Measurements from ENCODE around the gene CLDN11. TPM values are rescaled to one million over a fixed set of nuclear protein-coding genes. Genes with fewer than 3 reads are reported as not detected.

CLDN11 gene
- total RNA-seq, 1 donor from 2014 or later, result 1.6 TPM

- Histone ChIP-seq H3K36me3 (ENCODE audit: control insufficient read depth in 3 of 3, insufficient read depth in 3 of 3, low read length in 3 of 3) (no peaks in the 10 kb centered on the region), H3K9me3 (ENCODE audit: control insufficient read depth in 3 of 3, low read length in 3 of 3) (no peaks in the 10 kb centered on the region), H3K27me3 (ENCODE audit: control insufficient read depth in 3 of 3, insufficient read depth in 3 of 3, low read length in 3 of 3) (peaks cover 0 to 3% (median 3%) of the 10 kb centered on the region in 3 donors), H3K4me3 (ENCODE audit: low read length in 3 of 3) (no peak overlapping the region), H3K9ac (ENCODE audit: low read depth in 1 of 3, low read length in 3 of 3) (no peak overlapping the region), H3K4me1 (ENCODE audit: control insufficient read depth in 3 of 3, insufficient read depth in 3 of 3, low read length in 3 of 3) (peaks cover 0 to 4% (median 0%) of the 10 kb centered on the region in 3 donors), H3K27ac (ENCODE audit: low read depth, low read length) (no peak overlapping the region)
Observed at GRCh38 chr3:170467007-170467406, 48.3 kb downstream of the CLDN11 start.

DNA sequence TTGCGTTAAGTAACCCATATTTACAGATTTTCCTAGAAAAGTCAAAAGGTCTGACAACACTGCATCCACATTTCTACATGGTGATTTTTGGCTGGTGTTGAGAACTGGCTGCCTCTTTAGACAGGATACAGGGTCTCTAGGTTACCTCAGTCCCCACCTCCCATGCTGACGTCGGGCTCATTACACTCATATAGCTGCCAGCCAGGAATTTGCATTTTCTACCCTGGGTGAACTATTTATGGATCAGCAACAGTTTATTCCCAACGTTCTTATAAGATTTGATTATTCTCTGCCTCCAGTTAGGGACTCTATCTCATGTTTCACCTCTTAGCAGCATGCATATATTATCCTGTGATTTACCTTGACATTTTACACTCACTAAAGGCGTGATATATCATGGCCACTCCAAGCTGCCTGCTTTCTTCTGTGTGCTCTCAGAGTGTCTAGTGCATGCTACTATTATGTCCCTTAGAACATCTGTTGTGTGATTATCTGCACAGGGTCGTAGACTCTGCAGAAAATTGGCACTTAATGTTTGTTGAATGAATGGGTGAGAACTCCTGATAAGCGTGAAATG lies 49.0 kb downstream of the CLDN11 start:
- no peak overlapping the region for H3K4me3 ChIP-seq (ENCODE audit: low read length in 3 of 3)
- H3K4me1 ChIP-seq (ENCODE audit: control insufficient read depth in 3 of 3, insufficient read depth in 3 of 3, low read length in 3 of 3), result peaks cover 0 to 4% (median 0%) of the 10 kb centered on the region in 3 donors
- peaks cover 0 to 3% (median 3%) of the 10 kb centered on the region in 3 donors for H3K27me3 ChIP-seq (ENCODE audit: control insufficient read depth in 3 of 3, insufficient read depth in 3 of 3, low read length in 3 of 3)
- H3K36me3 ChIP-seq (ENCODE audit: control insufficient read depth in 3 of 3, insufficient read depth in 3 of 3, low read length in 3 of 3), result no peaks in the 10 kb centered on the region
- H3K9ac ChIP-seq (ENCODE audit: low read depth in 1 of 3, low read length in 3 of 3), result no peak overlapping the region
- no peak overlapping the region for H3K27ac ChIP-seq (ENCODE audit: low read depth, low read length)
- no peaks in the 10 kb centered on the region for H3K9me3 ChIP-seq (ENCODE audit: control insufficient read depth in 3 of 3, low read length in 3 of 3)

DNA sequence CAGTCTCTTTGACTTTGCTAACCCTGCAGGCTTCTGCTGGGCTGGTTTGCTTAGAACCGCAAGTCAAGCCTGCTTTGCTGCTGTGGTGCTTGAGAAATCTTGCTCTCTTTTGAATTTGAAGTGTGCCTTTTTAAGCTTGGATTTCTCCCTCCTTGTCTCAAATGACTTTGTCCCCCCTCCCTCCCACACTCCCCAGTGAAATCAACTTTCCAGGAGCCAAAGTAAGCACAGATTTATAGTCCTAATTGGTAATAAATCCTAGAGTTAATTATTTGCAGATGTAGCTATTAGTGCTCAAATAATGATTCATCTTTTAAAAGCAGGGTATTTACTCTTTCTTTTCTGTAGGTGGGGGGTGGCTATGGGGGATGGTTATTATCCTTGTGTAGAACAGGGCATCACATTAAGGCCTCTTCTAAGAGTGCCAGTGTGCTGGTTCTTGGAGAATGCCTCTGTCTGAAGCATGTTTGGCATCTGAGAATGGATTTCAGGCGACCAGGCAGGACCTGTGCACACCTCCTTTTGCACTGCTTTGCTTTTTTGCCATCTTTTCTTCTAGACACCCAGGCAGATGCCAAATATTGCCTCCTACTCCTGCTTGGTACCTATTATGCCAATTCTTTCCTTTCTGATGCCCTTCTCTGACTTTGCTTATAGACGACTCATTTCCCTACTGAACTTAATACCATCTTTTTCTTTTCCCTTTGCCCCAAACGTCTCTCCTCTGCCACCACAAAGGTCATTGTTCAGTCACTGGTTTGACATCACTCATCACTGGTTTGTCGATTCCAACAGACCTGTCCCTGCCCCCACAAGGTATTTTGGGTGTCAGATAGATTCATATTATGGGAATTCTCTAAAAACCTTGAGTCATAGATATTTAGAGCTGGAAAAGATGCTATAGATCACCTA lies 50.7 kb downstream of the CLDN11 start:
- H3K27ac ChIP-seq (ENCODE audit: low read depth, low read length), result no peak overlapping the region
- no peaks in the 10 kb centered on the region for H3K9me3 ChIP-seq (ENCODE audit: control insufficient read depth in 3 of 3, low read length in 3 of 3)
- no peak overlapping the region for H3K9ac ChIP-seq (ENCODE audit: low read depth in 1 of 3, low read length in 3 of 3)

DNA sequence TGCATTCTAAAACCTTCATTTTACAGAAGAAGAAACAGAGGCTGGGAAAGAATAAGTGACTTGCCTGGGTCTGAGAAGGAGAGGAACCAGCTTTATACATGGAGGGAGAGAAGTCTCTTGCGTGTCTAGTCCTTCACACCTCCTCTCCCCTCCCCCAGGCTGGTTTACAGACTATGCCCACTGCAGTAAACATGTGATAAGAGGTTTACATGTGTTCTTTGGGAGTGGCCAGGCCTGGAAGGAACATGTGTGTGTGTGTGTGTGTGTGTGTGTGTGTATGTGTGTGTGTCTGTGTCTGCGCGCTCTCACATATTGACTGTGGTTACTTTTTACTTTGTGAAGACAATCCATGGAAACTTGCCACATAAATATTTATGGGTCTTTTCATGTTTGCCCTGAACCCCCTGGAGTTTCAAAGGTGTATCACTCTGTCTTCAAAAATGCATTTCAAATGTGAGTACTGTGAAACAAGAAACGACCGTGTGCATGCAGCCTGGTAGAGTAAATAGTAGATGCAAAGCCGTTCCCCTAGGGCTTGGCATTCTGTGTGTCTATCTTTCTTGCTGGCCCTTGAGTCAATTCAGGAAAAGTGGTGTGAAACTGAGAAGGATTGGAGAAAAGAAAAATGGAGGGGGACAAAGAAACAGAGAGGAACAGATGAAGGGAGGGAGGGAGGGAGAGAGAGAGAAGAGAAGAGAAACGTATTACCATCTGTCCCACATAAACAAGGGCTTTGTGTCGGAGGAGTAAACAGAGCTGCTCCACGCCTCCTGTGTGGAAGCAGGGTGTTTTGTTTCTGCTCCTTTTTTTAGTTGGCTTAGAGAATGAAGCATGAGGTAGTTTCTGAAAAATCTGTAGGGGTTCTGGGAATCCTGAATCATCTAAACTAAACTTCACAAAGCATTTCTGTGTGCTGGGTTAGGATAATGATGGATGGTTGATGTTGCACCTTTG lies 51.7 kb downstream of the CLDN11 start:
- Histone ChIP-seq H3K4me1 (ENCODE audit: control insufficient read depth in 3 of 3, insufficient read depth in 3 of 3, low read length in 3 of 3) (peaks cover 0 to 4% (median 0%) of the 10 kb centered on the region in 3 donors), H3K27me3 (ENCODE audit: control insufficient read depth in 3 of 3, insufficient read depth in 3 of 3, low read length in 3 of 3) (peaks cover 0 to 3% (median 0%) of the 10 kb centered on the region in 3 donors), H3K4me3 (ENCODE audit: low read length in 3 of 3) (no peak overlapping the region), H3K9ac (ENCODE audit: low read depth in 1 of 3, low read length in 3 of 3) (no peak overlapping the region), H3K9me3 (ENCODE audit: control insufficient read depth in 3 of 3, low read length in 3 of 3) (no peaks in the 10 kb centered on the region), H3K36me3 (ENCODE audit: control insufficient read depth in 3 of 3, insufficient read depth in 3 of 3, low read length in 3 of 3) (no peaks in the 10 kb centered on the region), H3K27ac (ENCODE audit: low read depth, low read length) (no peak overlapping the region)

More for the DNA sequence above, 50.7 kb downstream of the CLDN11 start:
- H3K4me1 ChIP-seq (ENCODE audit: control insufficient read depth in 3 of 3, insufficient read depth in 3 of 3, low read length in 3 of 3), result peaks cover 0 to 4% (median 0%) of the 10 kb centered on the region in 3 donors
- no peaks in the 10 kb centered on the region for H3K36me3 ChIP-seq (ENCODE audit: control insufficient read depth in 3 of 3, insufficient read depth in 3 of 3, low read length in 3 of 3)
- peaks cover 0 to 3% (median 3%) of the 10 kb centered on the region in 3 donors for H3K27me3 ChIP-seq (ENCODE audit: control insufficient read depth in 3 of 3, insufficient read depth in 3 of 3, low read length in 3 of 3)
- no peak overlapping the region for H3K4me3 ChIP-seq (ENCODE audit: low read length in 3 of 3)

DNA sequence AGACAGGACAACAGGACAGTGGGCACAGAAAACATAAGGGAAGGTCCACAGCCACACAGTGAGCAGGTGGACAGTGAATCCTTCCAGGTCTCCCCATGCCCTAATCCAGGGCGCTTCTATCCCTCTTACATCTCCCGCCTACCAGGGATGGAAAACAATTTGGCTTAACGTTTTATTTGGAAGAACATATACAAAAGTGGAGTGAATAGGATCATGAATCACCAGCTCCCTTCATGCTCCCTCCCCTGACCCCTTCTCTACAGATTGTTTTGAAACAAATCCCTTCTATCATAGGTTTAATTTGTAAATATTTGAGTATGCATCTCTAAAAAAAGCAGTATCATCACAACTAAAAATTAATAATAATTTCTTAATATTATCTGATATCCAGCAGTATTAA lies 52.5 kb downstream of the CLDN11 start:
- H3K36me3 ChIP-seq (ENCODE audit: control insufficient read depth in 3 of 3, insufficient read depth in 3 of 3, low read length in 3 of 3), result no peaks in the 10 kb centered on the region
- H3K4me3 ChIP-seq (ENCODE audit: low read length in 3 of 3), result no peak overlapping the region
- no peak overlapping the region for H3K9ac ChIP-seq (ENCODE audit: low read depth in 1 of 3, low read length in 3 of 3)
- H3K9me3 ChIP-seq (ENCODE audit: control insufficient read depth in 3 of 3, low read length in 3 of 3), result no peaks in the 10 kb centered on the region
- H3K27ac ChIP-seq (ENCODE audit: low read depth, low read length), result no peak overlapping the region
- peaks cover 0 to 4% (median 0%) of the 10 kb centered on the region in 3 donors for H3K4me1 ChIP-seq (ENCODE audit: control insufficient read depth in 3 of 3, insufficient read depth in 3 of 3, low read length in 3 of 3)
- H3K27me3 ChIP-seq (ENCODE audit: control insufficient read depth in 3 of 3, insufficient read depth in 3 of 3, low read length in 3 of 3), result peaks cover 0 to 3% (median 0%) of the 10 kb centered on the region in 3 donors

GRCh38 chr3:170473358-170473757 lies 54.7 kb downstream of the CLDN11 start:
- Histone ChIP-seq H3K4me1 (ENCODE audit: control insufficient read depth in 3 of 3, insufficient read depth in 3 of 3, low read length in 3 of 3) (peaks cover 0 to 4% (median 0%) of the 10 kb centered on the region in 3 donors), H3K36me3 (ENCODE audit: control insufficient read depth in 3 of 3, insufficient read depth in 3 of 3, low read length in 3 of 3) (no peaks in the 10 kb centered on the region), H3K9ac (ENCODE audit: low read depth in 1 of 3, low read length in 3 of 3) (no peak overlapping the region), H3K27me3 (ENCODE audit: control insufficient read depth in 3 of 3, insufficient read depth in 3 of 3, low read length in 3 of 3) (peaks cover 0 to 3% (median 0%) of the 10 kb centered on the region in 3 donors), H3K9me3 (ENCODE audit: control insufficient read depth in 3 of 3, low read length in 3 of 3) (no peaks in the 10 kb centered on the region), H3K27ac (ENCODE audit: low read depth, low read length) (no peak overlapping the region), H3K4me3 (ENCODE audit: low read length in 3 of 3) (no peak overlapping the region)

DNA sequence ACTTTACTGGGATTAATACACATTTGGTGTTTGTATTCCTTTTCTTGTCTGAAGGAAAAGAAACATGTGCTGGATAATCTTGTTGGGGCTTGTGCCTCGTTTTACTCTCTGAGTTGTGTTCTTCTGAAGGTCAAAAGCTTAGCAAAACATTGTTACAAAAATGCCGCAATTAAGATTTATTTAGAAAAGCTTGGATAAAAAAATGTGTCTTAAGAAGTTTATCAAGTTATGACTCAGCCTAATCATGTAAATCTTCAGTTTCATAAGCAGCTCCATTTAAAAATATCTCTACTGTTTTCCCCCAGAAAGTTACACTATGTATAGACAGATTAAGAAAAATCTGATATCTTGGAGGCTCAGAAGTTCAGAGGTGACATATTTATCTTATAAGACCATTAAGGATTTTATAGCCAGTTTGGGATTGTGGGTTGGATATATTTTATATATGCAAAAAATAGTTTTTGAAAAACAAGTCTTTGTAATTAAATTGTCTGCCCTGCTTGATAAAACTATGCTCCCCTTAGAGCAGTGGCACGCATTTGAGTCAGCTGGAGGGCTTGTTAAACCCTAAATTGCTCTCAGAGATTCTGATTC lies 56.5 kb downstream of the CLDN11 start:
- Histone ChIP-seq H3K9me3 (ENCODE audit: control insufficient read depth in 3 of 3, low read length in 3 of 3) (no peaks in the 10 kb centered on the region), H3K9ac (ENCODE audit: low read depth in 1 of 3, low read length in 3 of 3) (no peak overlapping the region), H3K27ac (ENCODE audit: low read depth, low read length) (no peak overlapping the region)

GRCh38 chr3:170476291-170476690 lies 57.6 kb downstream of the CLDN11 start:
- no peaks in the 10 kb centered on the region for H3K36me3 ChIP-seq (ENCODE audit: control insufficient read depth in 3 of 3, insufficient read depth in 3 of 3, low read length in 3 of 3)
- H3K9ac ChIP-seq (ENCODE audit: low read depth in 1 of 3, low read length in 3 of 3), result no peak overlapping the region
- no peaks in the 10 kb centered on the region for H3K4me1 ChIP-seq (ENCODE audit: control insufficient read depth in 3 of 3, insufficient read depth in 3 of 3, low read length in 3 of 3)
- H3K27ac ChIP-seq (ENCODE audit: low read depth, low read length), result no peak overlapping the region
- H3K27me3 ChIP-seq (ENCODE audit: control insufficient read depth in 3 of 3, insufficient read depth in 3 of 3, low read length in 3 of 3), result no peaks in the 10 kb centered on the region
- H3K4me3 ChIP-seq (ENCODE audit: low read length in 3 of 3), result no peak overlapping the region
- H3K9me3 ChIP-seq (ENCODE audit: control insufficient read depth in 3 of 3, low read length in 3 of 3), result no peaks in the 10 kb centered on the region

More for the DNA sequence above, 56.5 kb downstream of the CLDN11 start:
- H3K4me3 ChIP-seq (ENCODE audit: low read length in 3 of 3), result no peak overlapping the region
- no peaks in the 10 kb centered on the region for H3K36me3 ChIP-seq (ENCODE audit: control insufficient read depth in 3 of 3, insufficient read depth in 3 of 3, low read length in 3 of 3)
- H3K27me3 ChIP-seq (ENCODE audit: control insufficient read depth in 3 of 3, insufficient read depth in 3 of 3, low read length in 3 of 3), result peaks cover 0 to 3% (median 0%) of the 10 kb centered on the region in 3 donors
- no peaks in the 10 kb centered on the region for H3K4me1 ChIP-seq (ENCODE audit: control insufficient read depth in 3 of 3, insufficient read depth in 3 of 3, low read length in 3 of 3)

GRCh38 chr3:170477395-170477794 lies 58.7 kb downstream of the CLDN11 start:
- no peaks in the 10 kb centered on the region for H3K9me3 ChIP-seq (ENCODE audit: control insufficient read depth in 3 of 3, low read length in 3 of 3)
- H3K4me1 ChIP-seq (ENCODE audit: control insufficient read depth in 3 of 3, insufficient read depth in 3 of 3, low read length in 3 of 3), result no peaks in the 10 kb centered on the region
- no peaks in the 10 kb centered on the region for H3K27me3 ChIP-seq (ENCODE audit: control insufficient read depth in 3 of 3, insufficient read depth in 3 of 3, low read length in 3 of 3)
- no peak overlapping the region for H3K27ac ChIP-seq (ENCODE audit: low read depth, low read length)
- no peak overlapping the region for H3K9ac ChIP-seq (ENCODE audit: low read depth in 1 of 3, low read length in 3 of 3)
- H3K36me3 ChIP-seq (ENCODE audit: control insufficient read depth in 3 of 3, insufficient read depth in 3 of 3, low read length in 3 of 3), result no peaks in the 10 kb centered on the region
- H3K4me3 ChIP-seq (ENCODE audit: low read length in 3 of 3), result no peak overlapping the region
